Sigmoid colon (tissue), 4 donors: ENCODE measurements around the gene PCGF2.

Experiments
- EP300 ChIP-seq, 4 donors: sonication (generic); formaldehyde crosslinking; IDR thresholded peaks; one replicate each; pipeline ENCODE4 v1.6.1; 2017; ENCODE audit warnings: antibody characterized with exemption in 4 of 4
- POLR2A ChIP-seq, 2 donors: fragments of 450-650 bp; IDR thresholded peaks; one replicate each; pipeline ENCODE4 v1.6.1; 2016; ENCODE audit warnings: antibody characterized with exemption in 2 of 2, mild to moderate bottlenecking in 2 of 2, moderate library complexity in 2 of 2
- POLR2AphosphoS5 ChIP-seq, 4 donors: sonication (generic); formaldehyde crosslinking; IDR thresholded peaks; one replicate each; pipeline ENCODE4 v1.6.1; 2017; ENCODE audit warnings: antibody characterized with exemption in 4 of 4
- TF ChIP-seq, protein P1 (sequence below), 4 experiments: fragments of 450-650 bp in 3 of 4; fragments of 200-600 bp in 1 of 4; IDR thresholded peaks; one replicate each; pipeline ENCODE4 v1.5.1; 2016 to 2019; ENCODE audit warnings: antibody characterized with exemption in 4 of 4, mild to moderate bottlenecking in 3 of 4, moderate library complexity in 2 of 4

DNA sequence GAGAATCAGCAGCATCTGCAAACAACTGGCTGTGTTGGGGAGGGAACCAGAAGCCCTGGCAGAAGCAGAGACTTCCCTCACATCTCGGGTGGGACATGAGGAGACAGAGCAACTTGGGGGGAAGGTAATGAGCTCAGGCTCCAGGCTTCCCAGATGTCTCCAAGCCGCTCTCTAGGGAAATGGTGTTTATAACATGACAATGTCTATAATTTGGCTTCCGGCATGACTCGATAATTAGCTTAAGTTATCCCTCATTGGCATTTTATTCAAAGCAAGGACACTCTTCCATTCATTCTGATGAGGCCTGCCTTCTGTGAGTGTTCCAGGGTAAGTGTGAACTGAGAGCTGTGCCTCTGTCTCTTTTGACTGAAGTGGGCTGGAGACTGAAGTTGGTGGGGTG, 57.8 kb downstream of the PCGF2 start:
- TF ChIP-seq, protein P1, sequence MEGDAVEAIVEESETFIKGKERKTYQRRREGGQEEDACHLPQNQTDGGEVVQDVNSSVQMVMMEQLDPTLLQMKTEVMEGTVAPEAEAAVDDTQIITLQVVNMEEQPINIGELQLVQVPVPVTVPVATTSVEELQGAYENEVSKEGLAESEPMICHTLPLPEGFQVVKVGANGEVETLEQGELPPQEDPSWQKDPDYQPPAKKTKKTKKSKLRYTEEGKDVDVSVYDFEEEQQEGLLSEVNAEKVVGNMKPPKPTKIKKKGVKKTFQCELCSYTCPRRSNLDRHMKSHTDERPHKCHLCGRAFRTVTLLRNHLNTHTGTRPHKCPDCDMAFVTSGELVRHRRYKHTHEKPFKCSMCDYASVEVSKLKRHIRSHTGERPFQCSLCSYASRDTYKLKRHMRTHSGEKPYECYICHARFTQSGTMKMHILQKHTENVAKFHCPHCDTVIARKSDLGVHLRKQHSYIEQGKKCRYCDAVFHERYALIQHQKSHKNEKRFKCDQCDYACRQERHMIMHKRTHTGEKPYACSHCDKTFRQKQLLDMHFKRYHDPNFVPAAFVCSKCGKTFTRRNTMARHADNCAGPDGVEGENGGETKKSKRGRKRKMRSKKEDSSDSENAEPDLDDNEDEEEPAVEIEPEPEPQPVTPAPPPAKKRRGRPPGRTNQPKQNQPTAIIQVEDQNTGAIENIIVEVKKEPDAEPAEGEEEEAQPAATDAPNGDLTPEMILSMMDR (IDR thresholded peaks at IDR 0.05), result no peak
- TF ChIP-seq POLR2AphosphoS5 (IDR thresholded peaks at IDR 0.05) (no peak), POLR2A (IDR thresholded peaks at IDR 0.05) (no peak), EP300 (IDR thresholded peaks at IDR 0.05) (no peak)
